Thyroid gland (tissue), 4 donors: ENCODE data around the gene EFCAB6. TPM values are rescaled to one million over a fixed set of nuclear protein-coding genes. Genes with fewer than 3 reads are reported as not detected.

Experiments
- DNase-seq, 2 donors: peaks; one replicate each; pipeline ENCODE4 v3.0.0-alpha.2; 2019
- H3K27ac ChIP-seq, 3 donors: fragments of 200-600 bp; sonication (generic); 1 replicate in 2 of 3; 2 replicates in 1 of 3; pipeline ENCODE4 v1.5.1; 2016 to 2019; ENCODE audit warnings: mild to moderate bottlenecking in 1 of 3, moderate library complexity in 1 of 3
- H3K27me3 ChIP-seq: fragments of 200-600 bp; sonication (generic); one replicate; pipeline ENCODE4 v1.5.1; 2019
- H3K36me3 ChIP-seq, 2 donors: fragments of 200-600 bp; sonication (generic); one replicate each; pipeline ENCODE4 v1.5.1; 2016 to 2019
- H3K4me1 ChIP-seq, 2 donors: fragments of 200-600 bp; sonication (generic); one replicate each; pipeline ENCODE4 v1.5.1; 2017 to 2019
- H3K4me3 ChIP-seq, 3 donors: fragments of 200-600 bp; sonication (generic); replicated peaks in 1 of 3; 1 replicate in 2 of 3; 2 replicates in 1 of 3; pipeline ENCODE4 v1.5.1; 2016; ENCODE audit warnings: mild to moderate bottlenecking in 1 of 3
- H3K9me3 ChIP-seq: fragments of 200-600 bp; sonication (generic); one replicate; pipeline ENCODE4 v1.5.1; 2017
- POLR2A ChIP-seq, 2 donors: fragments of 450-650 bp; IDR thresholded peaks; one replicate each; pipeline ENCODE4 v1.6.1; 2017; ENCODE audit warnings: antibody characterized with exemption in 2 of 2, mild to moderate bottlenecking in 2 of 2, moderate library complexity in 1 of 2
- WGBS, 2 donors: methylation state at CpG; one replicate each; pipeline ENCODE4 v1.1.5; 2017; 5-methylcytosine and 5-hydroxymethylcytosine counted together
- intact Hi-C: fragments of 100-400 bp; cut with DNase I; formaldehyde crosslinking; loops from one replicate; pipeline ENCODE4 v1.15.1; 2023
- total RNA-seq, 4 donors: library from RNA; depleted of rRNA; stranded (reverse); fragments of >200 nt; gene quantifications; one replicate each; pipeline ENCODE4 v1.2.3, GENCODE V29; 2016
- TF ChIP-seq, protein P1 (sequence below), 6 experiments: fragments of 200-600 bp in 3 of 6; fragments of 450-650 bp in 3 of 6; sonication (generic) in 3 of 6; IDR thresholded peaks; one replicate each; pipeline ENCODE4 v1.5.1; 2016 to 2019; ENCODE audit warnings: antibody characterized with exemption in 6 of 6, mild to moderate bottlenecking in 2 of 6, inconsistent platforms in 1 of 6, moderate library complexity in 1 of 6

The EFCAB6 gene
- total RNA-seq, 4 donors from 2014 or later, result 10.9 to 26.1 (median 14.1) TPM

DNA sequence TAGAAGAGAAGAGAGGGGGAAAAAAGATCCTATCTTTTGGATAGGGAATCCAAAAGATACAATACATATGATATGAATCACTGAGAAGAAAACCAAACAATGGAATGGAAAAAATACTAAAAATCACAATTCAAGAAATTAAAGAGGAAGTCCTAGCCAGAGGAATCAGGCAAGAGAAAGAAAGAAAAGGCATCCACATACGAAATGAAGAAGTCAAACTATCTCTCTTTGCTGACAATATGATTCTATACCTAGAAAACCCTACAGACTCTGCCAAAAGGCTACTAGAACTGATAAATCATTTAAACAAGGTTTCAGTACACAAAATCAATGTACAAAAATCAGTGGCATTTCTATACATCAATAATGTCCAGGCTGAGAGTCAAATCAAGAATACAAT lies 91.4 kb downstream of the EFCAB6 start:
- no peaks in the 10 kb centered on the region for H3K4me1 ChIP-seq
- TF ChIP-seq, protein P1, sequence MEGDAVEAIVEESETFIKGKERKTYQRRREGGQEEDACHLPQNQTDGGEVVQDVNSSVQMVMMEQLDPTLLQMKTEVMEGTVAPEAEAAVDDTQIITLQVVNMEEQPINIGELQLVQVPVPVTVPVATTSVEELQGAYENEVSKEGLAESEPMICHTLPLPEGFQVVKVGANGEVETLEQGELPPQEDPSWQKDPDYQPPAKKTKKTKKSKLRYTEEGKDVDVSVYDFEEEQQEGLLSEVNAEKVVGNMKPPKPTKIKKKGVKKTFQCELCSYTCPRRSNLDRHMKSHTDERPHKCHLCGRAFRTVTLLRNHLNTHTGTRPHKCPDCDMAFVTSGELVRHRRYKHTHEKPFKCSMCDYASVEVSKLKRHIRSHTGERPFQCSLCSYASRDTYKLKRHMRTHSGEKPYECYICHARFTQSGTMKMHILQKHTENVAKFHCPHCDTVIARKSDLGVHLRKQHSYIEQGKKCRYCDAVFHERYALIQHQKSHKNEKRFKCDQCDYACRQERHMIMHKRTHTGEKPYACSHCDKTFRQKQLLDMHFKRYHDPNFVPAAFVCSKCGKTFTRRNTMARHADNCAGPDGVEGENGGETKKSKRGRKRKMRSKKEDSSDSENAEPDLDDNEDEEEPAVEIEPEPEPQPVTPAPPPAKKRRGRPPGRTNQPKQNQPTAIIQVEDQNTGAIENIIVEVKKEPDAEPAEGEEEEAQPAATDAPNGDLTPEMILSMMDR (IDR thresholded peaks at IDR 0.05), result no peak
- TF ChIP-seq POLR2A (IDR thresholded peaks at IDR 0.05), result no peak
- no peak overlapping the region for H3K27ac ChIP-seq
- H3K27me3 ChIP-seq, result no peaks in the 10 kb centered on the region
- DNase-seq, result no peak
- no peak overlapping the region for H3K4me3 ChIP-seq
- 33 to 88% methylated on average over 1 of the region's 1 CpG for WGBS, 2 donors
- H3K9me3 ChIP-seq, result no peaks in the 10 kb centered on the region
- H3K36me3 ChIP-seq, result no peaks in the 10 kb centered on the region
- intact Hi-C loops, result no loop called here

DNA sequence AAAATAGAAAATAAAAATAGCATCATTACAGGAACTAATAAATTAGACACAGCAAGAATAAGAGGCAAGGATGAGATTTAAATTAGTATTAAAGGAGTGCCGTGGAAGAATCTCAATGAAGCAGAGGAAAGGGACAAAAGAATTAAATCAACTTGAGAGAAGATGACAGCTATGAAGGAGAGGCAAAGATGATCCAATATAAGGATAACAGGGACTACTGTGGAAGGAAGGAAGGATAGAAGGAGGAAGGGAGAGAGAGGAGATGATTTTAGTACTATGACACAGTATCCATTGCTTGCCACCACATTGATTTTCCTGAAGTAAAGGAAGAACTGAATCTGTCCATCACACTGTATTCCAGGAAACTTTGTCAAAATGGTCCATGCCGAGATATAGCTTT lies 98.0 kb downstream of the EFCAB6 start:
- intact Hi-C loops, result no loop called here
- Histone ChIP-seq H3K4me1 (no peaks in the 10 kb centered on the region), H3K36me3 (no peaks in the 10 kb centered on the region), H3K27me3 (no peaks in the 10 kb centered on the region), H3K9me3 (no peaks in the 10 kb centered on the region), H3K27ac (no peak overlapping the region), H3K4me3 (no peak overlapping the region)
- 94 to 97% methylated on average over 2 of the region's 2 CpGs for WGBS, 2 donors
- no peak for DNase-seq
- TF ChIP-seq, protein P1 (IDR thresholded peaks at IDR 0.05), result no peak
- TF ChIP-seq POLR2A (IDR thresholded peaks at IDR 0.05), result no peak

DNA sequence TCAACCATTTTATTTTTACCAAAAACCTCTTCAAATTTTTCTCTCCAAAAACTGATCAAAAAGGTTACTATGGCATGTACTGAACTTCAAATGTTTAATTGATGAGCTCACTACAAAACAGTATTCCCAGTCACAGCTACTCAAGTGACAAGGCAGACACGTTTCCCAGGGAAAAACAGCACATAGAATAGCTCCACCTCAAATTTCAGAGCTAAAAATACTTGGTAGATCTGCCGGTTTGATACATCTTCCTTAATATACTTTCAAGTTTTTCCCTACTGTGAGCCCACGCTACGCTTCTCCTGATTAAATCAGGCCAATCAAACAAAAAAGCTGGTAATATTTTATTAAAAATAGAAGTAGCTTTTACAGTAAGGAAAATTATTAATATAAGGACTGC lies 100.4 kb downstream of the EFCAB6 start:
- Histone ChIP-seq H3K9me3 (no peaks in the 10 kb centered on the region), H3K4me1 (no peaks in the 10 kb centered on the region), H3K27ac (no peak overlapping the region), H3K4me3 (no peak overlapping the region), H3K36me3 (no peaks in the 10 kb centered on the region), H3K27me3 (no peaks in the 10 kb centered on the region)
- intact Hi-C loops, result no loop called here
- DNase-seq, result no peak
- 83 to 87% methylated on average over 4 of the region's 4 CpGs for WGBS, 2 donors
- TF ChIP-seq, protein P1 (IDR thresholded peaks at IDR 0.05), result no peak
- no peak for TF ChIP-seq POLR2A (IDR thresholded peaks at IDR 0.05)

DNA sequence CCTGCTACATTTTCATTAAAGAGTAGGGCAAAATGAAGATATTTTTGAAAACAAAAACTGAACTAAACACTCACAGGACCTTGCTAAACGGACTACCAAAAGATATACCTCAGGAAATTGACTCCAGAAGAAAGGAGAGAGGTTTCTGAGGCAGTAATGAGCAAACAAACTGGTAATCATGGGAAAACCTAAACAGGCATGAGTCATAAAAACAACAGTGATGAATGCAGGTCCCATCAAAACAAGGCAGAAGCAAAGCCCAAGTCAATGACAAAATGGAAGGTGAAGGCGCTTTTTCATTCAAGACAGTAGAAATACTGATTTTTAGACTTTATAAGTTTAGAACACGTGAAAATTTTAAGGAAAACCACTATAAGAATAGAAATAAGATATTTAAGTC lies 104.5 kb downstream of the EFCAB6 start:
- Histone ChIP-seq H3K36me3 (no peaks in the 10 kb centered on the region), H3K27me3 (no peaks in the 10 kb centered on the region), H3K4me1 (no peaks in the 10 kb centered on the region), H3K9me3 (no peaks in the 10 kb centered on the region), H3K4me3 (no peak overlapping the region), H3K27ac (no peak overlapping the region)
- TF ChIP-seq, protein P1 (IDR thresholded peaks at IDR 0.05), result no peak
- TF ChIP-seq POLR2A (IDR thresholded peaks at IDR 0.05), result no peak
- no peak for DNase-seq
- intact Hi-C loops, result no loop called here
- 85 to 87% methylated on average over 3 of the region's 3 CpGs for WGBS, 2 donors

DNA sequence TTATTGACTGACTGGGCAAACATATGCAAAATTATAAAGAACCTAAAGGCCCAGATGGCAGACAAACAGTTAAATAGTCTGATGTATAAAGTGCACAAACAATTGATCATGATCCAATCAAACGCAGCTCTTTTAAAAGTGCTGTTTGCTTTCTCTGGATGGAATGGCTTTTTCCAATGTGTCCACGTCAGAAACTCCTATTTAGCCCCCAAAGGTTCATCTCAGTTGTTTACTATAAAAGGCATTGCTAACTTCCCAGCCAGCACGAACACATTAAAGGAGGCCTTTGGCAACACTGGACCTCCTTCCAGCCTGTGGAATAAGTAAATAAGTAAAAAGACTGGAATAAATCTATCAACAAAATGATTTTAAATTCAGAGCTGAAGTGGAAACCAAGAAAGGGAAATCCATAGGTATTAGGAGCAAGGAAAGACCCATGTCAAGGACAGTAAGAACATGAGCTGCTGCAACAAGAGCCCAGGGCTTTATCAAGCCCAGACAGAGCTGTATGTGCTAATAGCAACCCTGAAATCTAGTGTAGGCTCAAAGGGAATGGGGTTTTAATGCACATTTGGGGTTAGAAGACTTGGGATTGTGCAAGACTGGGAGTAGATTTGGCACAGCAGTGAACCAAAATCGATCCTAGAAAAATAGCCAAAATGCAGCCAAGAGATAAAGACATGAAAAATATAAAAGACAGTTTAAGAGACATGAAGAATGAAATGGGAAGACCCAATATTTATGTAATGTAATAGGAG lies 105.4 kb downstream of the EFCAB6 start:
- 67 to 84% methylated on average over 4 of the region's 4 CpGs for WGBS, 2 donors
- no peak for DNase-seq
- Histone ChIP-seq H3K4me3 (no peak overlapping the region), H3K9me3 (no peaks in the 10 kb centered on the region), H3K4me1 (no peaks in the 10 kb centered on the region), H3K36me3 (no peaks in the 10 kb centered on the region), H3K27ac (no peak overlapping the region), H3K27me3 (no peaks in the 10 kb centered on the region)
- intact Hi-C loops, result no loop called here
- TF ChIP-seq, protein P1 (IDR thresholded peaks at IDR 0.05), result no peak
- TF ChIP-seq POLR2A (IDR thresholded peaks at IDR 0.05), result no peak
